ENCODE measurements around the gene PRIMA1.

The PRIMA1 gene

GRCh38 chr14:93794756-93795155, 6.5 kb upstream of the PRIMA1 start:
- Histone ChIP-seq H3K27ac (ENCODE audit: low read depth, low read length) (no peak overlapping the region), H3K36me3 (ENCODE audit: control insufficient read depth, low read length) (no peaks in the 10 kb centered on the region), H3F3A (ENCODE audit: control insufficient read depth, insufficient read depth) (no peaks in the 10 kb centered on the region), H4K20me1 (ENCODE audit: control insufficient read depth, insufficient read depth, low read depth, low read length) (no peaks in the 10 kb centered on the region), H3K9me3 (ENCODE audit: control insufficient read depth, insufficient read depth, low read length) (no peaks in the 10 kb centered on the region), H3K79me2 (ENCODE audit: control insufficient read depth, low read length) (no peaks in the 10 kb centered on the region), H3K9me2 (replicated peaks; ENCODE audit: control insufficient read depth, low read length) (no peaks in the 10 kb centered on the region), H3K4me1 (ENCODE audit: control insufficient read depth, low read length) (no peaks in the 10 kb centered on the region), H3K4me3 (ENCODE audit: low read length) (no peak overlapping the region), H3K4me2 (ENCODE audit: low read length) (no peak overlapping the region), H3K27me3 (ENCODE audit: control insufficient read depth, low read length) (peaks cover 7% of the 10 kb centered on the region; the same call in 1 of the 2 replicates)
- TF ChIP-seq EZH2phosphoT487 (IDR thresholded peaks at IDR 0.05; ENCODE audit: borderline replicate concordance, low read length): no peak
- no peak for TF ChIP-seq CTCF (IDR thresholded peaks at IDR 0.05; ENCODE audit: low read depth, low read length, poor library complexity, severe bottlenecking)

- no peaks in the 10 kb centered on the region for H3K79me2 ChIP-seq (ENCODE audit: control insufficient read depth, low read length)
- H3K4me2 ChIP-seq (ENCODE audit: low read length): no peak overlapping the region
- no peaks in the 10 kb centered on the region for H3F3A ChIP-seq (ENCODE audit: control insufficient read depth, insufficient read depth)
- H4K20me1 ChIP-seq (ENCODE audit: control insufficient read depth, insufficient read depth, low read depth, low read length): no peaks in the 10 kb centered on the region
- H3K9me3 ChIP-seq (ENCODE audit: control insufficient read depth, insufficient read depth, low read length): no peaks in the 10 kb centered on the region
- no peak overlapping the region for H3K4me3 ChIP-seq (ENCODE audit: low read length)
- H3K4me1 ChIP-seq (ENCODE audit: control insufficient read depth, low read length): no peaks in the 10 kb centered on the region
- no peak for TF ChIP-seq CTCF (IDR thresholded peaks at IDR 0.05; ENCODE audit: low read depth, low read length, poor library complexity, severe bottlenecking)
- TF ChIP-seq EZH2phosphoT487 (IDR thresholded peaks at IDR 0.05; ENCODE audit: borderline replicate concordance, low read length): no peak
- no peak overlapping the region for H3K27ac ChIP-seq (ENCODE audit: low read depth, low read length)
- no peaks in the 10 kb centered on the region for H3K9me2 ChIP-seq (replicated peaks; ENCODE audit: control insufficient read depth, low read length)
- no peaks in the 10 kb centered on the region for H3K36me3 ChIP-seq (ENCODE audit: control insufficient read depth, low read length)
- peaks cover 7% of the 10 kb centered on the region; the same call in 1 of the 2 replicates for H3K27me3 ChIP-seq (ENCODE audit: control insufficient read depth, low read length)
Observed at GRCh38 chr14:93793555-93794324, 5.5 kb upstream of the PRIMA1 start.

GRCh38 chr14:93792391-93792790, 4.1 kb upstream of the PRIMA1 start:
- peaks cover 7% of the 10 kb centered on the region; the same call in 1 of the 2 replicates for H3K27me3 ChIP-seq (ENCODE audit: control insufficient read depth, low read length)
- H3K79me2 ChIP-seq (ENCODE audit: control insufficient read depth, low read length): no peaks in the 10 kb centered on the region
- no peaks in the 10 kb centered on the region for H3K4me1 ChIP-seq (ENCODE audit: control insufficient read depth, low read length)
- no peak overlapping the region for H3K4me3 ChIP-seq (ENCODE audit: low read length)
- no peak overlapping the region for H3K4me2 ChIP-seq (ENCODE audit: low read length)
- no peaks in the 10 kb centered on the region for H4K20me1 ChIP-seq (ENCODE audit: control insufficient read depth, insufficient read depth, low read depth, low read length)
- no peaks in the 10 kb centered on the region for H3K9me3 ChIP-seq (ENCODE audit: control insufficient read depth, insufficient read depth, low read length)
- no peaks in the 10 kb centered on the region for H3K9me2 ChIP-seq (replicated peaks; ENCODE audit: control insufficient read depth, low read length)
- TF ChIP-seq CTCF (IDR thresholded peaks at IDR 0.05; ENCODE audit: low read depth, low read length, poor library complexity, severe bottlenecking) (no peak), EZH2phosphoT487 (IDR thresholded peaks at IDR 0.05; ENCODE audit: borderline replicate concordance, low read length) (no peak)
- no peak overlapping the region for H3K27ac ChIP-seq (ENCODE audit: low read depth, low read length)
- H3F3A ChIP-seq (ENCODE audit: control insufficient read depth, insufficient read depth): no peaks in the 10 kb centered on the region
- no peaks in the 10 kb centered on the region for H3K36me3 ChIP-seq (ENCODE audit: control insufficient read depth, low read length)
